RWPE2 (cell line): ENCODE measurements around the gene LMO1.

Source experiments
- ATAC-seq: fragments of 200-7000 bp; cut with Tn5 transposase; 3 replicates; pipeline ENCODE4 v1.9.1; 2021; ENCODE audit warnings: low read depth
- DNase-seq: peaks from one replicate; pipeline ENCODE4 v3.0.0-alpha.2; 2020; ENCODE audit warnings: low spot score
- H3K27ac ChIP-seq: fragments of 450-650 bp; 2 replicates; pipeline ENCODE4 v1.5.1; 2017; ENCODE audit warnings: mild to moderate bottlenecking; ENCODE audit not compliant: poor library complexity, severe bottlenecking
- H3K27me3 ChIP-seq: fragments of 250-450 bp; sonication (Bioruptor Pico); 2 replicates; pipeline ENCODE4 v1.5.1; 2021; ENCODE audit warnings: mild to moderate bottlenecking, moderate library complexity; ENCODE audit not compliant: insufficient read depth, poor library complexity, severe bottlenecking
- H3K36me3 ChIP-seq: fragments of 250-450 bp; sonication (Bioruptor Pico); 2 replicates; pipeline ENCODE4 v1.5.1; 2020; ENCODE audit warnings: low read depth, mild to moderate bottlenecking, moderate library complexity
- H3K4me1 ChIP-seq: fragments of 250-450 bp; sonication (Bioruptor Pico); 2 replicates; pipeline ENCODE4 v1.5.1; 2021; ENCODE audit warnings: mild to moderate bottlenecking, moderate library complexity; ENCODE audit not compliant: insufficient read depth, poor library complexity, severe bottlenecking
- H3K4me3 ChIP-seq: fragments of 250-450 bp; sonication (Bioruptor Pico); 2 replicates; pipeline ENCODE4 v1.5.1; 2021; ENCODE audit warnings: mild to moderate bottlenecking, moderate library complexity; ENCODE audit not compliant: severe bottlenecking
- H3K9me3 ChIP-seq: fragments of 250-450 bp; sonication (Bioruptor Pico); 2 replicates; pipeline ENCODE4 v1.5.1; 2021; ENCODE audit warnings: mild to moderate bottlenecking, moderate library complexity; ENCODE audit not compliant: severe bottlenecking
- TF ChIP-seq, protein P1 (sequence below): fragments of 450-650 bp; IDR thresholded peaks from one replicate; pipeline ENCODE4 v1.5.1; 2017; ENCODE audit warnings: mild to moderate bottlenecking, moderate library complexity; ENCODE audit not compliant: poor library complexity, severe bottlenecking

The LMO1 gene

DNA sequence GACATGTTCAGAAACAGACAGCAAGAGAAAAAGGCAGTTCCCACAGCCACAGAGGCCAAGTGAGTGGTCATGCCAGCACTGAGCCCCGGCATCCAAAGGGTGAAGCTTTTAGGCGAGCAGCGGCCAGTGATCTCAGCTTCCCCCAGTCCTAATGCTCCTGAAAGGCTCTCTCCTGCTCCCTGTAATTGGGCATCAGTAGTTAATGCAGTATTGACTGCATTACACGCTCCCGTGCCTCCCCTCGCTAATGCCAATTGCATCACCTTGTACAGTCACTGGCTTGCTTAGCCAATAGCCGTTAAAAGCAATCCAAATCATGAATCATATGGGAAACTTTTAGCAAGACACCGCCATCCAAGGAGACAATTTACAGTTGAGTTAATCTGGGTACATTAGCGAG, 4.9 kb downstream of the LMO1 start:
- TF ChIP-seq, protein P1, sequence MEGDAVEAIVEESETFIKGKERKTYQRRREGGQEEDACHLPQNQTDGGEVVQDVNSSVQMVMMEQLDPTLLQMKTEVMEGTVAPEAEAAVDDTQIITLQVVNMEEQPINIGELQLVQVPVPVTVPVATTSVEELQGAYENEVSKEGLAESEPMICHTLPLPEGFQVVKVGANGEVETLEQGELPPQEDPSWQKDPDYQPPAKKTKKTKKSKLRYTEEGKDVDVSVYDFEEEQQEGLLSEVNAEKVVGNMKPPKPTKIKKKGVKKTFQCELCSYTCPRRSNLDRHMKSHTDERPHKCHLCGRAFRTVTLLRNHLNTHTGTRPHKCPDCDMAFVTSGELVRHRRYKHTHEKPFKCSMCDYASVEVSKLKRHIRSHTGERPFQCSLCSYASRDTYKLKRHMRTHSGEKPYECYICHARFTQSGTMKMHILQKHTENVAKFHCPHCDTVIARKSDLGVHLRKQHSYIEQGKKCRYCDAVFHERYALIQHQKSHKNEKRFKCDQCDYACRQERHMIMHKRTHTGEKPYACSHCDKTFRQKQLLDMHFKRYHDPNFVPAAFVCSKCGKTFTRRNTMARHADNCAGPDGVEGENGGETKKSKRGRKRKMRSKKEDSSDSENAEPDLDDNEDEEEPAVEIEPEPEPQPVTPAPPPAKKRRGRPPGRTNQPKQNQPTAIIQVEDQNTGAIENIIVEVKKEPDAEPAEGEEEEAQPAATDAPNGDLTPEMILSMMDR, result no peak
- H3K27ac ChIP-seq, result no peak overlapping the region
- DNase-seq (no peak), ATAC-seq (peak; percentile 60)
- H3K9me3 ChIP-seq, result no peaks in the 10 kb centered on the region
- H3K27me3 ChIP-seq, result peaks cover 20% of the 10 kb centered on the region
- no peaks in the 10 kb centered on the region for H3K36me3 ChIP-seq
- H3K4me3 ChIP-seq, result no peak overlapping the region
- H3K4me1 ChIP-seq, result peaks cover 5% of the 10 kb centered on the region

DNA sequence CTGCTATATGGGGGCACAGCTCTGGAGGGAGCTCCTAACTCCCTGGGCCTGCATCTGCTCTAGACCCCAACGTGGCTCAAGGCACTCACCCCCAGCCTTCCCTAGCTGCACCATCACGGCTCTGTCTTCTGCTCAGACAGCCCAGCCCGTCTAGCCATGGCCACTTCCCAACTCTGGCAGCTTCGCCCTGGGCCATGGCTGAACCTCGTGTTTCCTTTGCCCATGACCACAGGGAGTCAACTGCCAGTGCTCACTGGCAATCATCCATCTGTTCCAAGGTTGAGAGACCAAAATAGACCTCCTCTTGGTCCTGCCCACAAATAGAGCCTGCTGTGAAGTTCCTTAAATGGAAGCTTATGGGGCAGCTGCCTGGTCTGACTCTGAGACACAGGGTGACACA, 5.4 kb downstream of the LMO1 start:
- DNase-seq, result no peak
- no peaks in the 10 kb centered on the region for H3K9me3 ChIP-seq
- no peaks in the 10 kb centered on the region for H3K36me3 ChIP-seq
- H3K4me1 ChIP-seq, result peaks cover 1% of the 10 kb centered on the region
- TF ChIP-seq, protein P1, result no peak
- no peak overlapping the region for H3K4me3 ChIP-seq
- H3K27ac ChIP-seq, result no peak overlapping the region
- ATAC-seq, result no peak
- H3K27me3 ChIP-seq, result peaks cover 17% of the 10 kb centered on the region

DNA sequence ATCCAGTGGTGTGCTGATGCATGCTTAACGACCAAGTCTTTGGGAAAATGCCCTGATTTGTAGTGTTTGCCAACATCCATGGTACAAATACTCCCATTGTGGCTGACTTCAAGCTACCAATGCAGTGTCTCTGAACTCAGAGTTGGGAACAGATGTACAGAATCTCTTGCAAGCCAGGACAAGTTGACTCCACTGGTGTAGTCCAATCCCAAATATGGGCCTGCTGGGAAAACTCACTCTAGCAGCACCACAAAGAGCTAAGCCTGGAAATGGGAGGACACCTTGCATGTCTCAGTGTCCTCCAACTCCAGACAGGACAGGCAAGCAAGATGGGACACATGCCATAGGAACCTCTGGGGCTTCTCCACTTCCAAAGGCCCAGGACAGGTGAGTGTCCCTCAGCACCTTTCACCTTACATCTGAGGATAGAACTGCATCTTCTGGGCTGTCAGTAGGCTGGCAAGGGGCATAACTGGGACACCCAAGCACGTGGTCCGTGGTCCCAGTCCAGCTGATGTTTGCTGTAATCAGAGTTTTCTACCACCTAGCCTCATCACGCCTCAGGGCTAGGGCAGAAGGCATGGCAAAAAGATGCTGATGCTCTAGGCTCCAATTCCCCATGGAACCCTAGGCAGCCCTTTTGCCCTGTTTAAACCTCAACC, 6.5 kb downstream of the LMO1 start:
- TF ChIP-seq, protein P1, result no peak
- Histone ChIP-seq H3K4me1 (no peaks in the 10 kb centered on the region), H3K27ac (no peak overlapping the region), H3K27me3 (peaks cover 8% of the 10 kb centered on the region), H3K9me3 (no peaks in the 10 kb centered on the region), H3K36me3 (no peaks in the 10 kb centered on the region), H3K4me3 (no peak overlapping the region)
- DNase-seq (peak; percentile 25), ATAC-seq (no peak)

DNA sequence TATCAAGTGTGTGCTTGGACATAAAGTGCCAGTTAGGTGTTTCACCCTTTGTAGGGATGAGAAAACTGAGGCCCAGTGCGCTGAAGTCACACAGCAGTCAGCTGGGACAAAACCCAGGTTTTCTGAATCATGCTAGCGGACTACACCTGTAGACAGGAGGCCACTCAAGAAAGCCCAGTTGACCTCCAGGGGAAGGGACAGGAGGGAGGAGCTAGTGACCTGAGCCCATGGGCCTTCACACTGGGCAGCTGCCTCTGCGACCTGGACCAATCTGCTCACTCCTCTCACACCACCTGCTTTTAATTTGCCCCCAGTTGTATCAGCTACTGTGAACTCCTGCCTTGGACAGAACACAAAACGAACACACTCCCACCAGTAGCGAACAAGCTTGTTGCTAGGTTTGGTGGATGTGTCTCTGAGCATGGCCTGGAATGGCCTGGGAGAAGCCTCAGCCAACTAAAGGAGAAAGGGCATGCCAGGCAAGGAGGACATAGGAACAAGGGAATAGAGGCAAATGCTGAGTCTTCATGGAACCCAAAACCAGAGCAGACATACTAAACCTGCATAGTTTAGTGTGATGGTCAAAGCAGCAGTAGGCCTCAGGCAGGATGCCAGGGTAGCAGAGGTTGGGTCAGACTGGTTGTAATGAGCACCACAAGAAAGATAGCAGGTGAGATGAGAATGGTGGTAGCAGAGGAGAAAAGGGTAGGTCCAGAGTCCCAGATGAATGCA, 7.2 kb downstream of the LMO1 start:
- no peak for DNase-seq
- Histone ChIP-seq H3K4me1 (no peaks in the 10 kb centered on the region), H3K27me3 (peaks cover 1% of the 10 kb centered on the region), H3K9me3 (no peaks in the 10 kb centered on the region), H3K36me3 (no peaks in the 10 kb centered on the region), H3K27ac (no peak overlapping the region), H3K4me3 (no peak overlapping the region)
- no peak for ATAC-seq
- TF ChIP-seq, protein P1, result no peak

DNA sequence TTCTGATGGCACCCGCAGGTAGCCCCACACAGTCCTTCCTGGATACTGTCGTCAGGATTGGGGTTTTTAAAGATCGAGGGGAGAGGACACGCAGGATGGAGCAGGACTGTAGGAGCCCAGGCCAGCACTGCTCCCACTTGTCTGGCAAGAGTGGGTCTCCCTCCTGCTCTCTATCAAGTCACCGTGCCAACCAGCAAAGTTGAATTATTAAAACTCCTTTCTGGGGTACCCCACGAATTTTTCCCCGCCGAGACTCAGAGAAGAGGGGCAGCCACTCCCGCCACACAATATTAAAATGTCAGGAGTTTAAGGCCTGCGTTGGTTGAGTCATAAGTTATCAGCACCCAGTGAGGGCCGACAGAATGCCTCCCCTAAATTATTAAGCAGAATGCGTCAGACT, 10.1 kb downstream of the LMO1 start:
- ATAC-seq (no peak), DNase-seq (no peak)
- Histone ChIP-seq H3K4me3 (no peak overlapping the region), H3K9me3 (no peaks in the 10 kb centered on the region), H3K27me3 (no peaks in the 10 kb centered on the region), H3K4me1 (no peaks in the 10 kb centered on the region), H3K36me3 (no peaks in the 10 kb centered on the region), H3K27ac (no peak overlapping the region)
- TF ChIP-seq, protein P1, result no peak
